Central memory CD4-positive, alpha-beta T cell (primary cell): Measurements from ENCODE around the gene EIF3D.

Experiments
- DNase-seq: peaks from one replicate; pipeline ENCODE4 v3.0.0; 2022

EIF3D gene

GRCh38 chr22:36465232-36466021 is 63.5 kb downstream of the EIF3D start:
- no peak for DNase-seq

DNA sequence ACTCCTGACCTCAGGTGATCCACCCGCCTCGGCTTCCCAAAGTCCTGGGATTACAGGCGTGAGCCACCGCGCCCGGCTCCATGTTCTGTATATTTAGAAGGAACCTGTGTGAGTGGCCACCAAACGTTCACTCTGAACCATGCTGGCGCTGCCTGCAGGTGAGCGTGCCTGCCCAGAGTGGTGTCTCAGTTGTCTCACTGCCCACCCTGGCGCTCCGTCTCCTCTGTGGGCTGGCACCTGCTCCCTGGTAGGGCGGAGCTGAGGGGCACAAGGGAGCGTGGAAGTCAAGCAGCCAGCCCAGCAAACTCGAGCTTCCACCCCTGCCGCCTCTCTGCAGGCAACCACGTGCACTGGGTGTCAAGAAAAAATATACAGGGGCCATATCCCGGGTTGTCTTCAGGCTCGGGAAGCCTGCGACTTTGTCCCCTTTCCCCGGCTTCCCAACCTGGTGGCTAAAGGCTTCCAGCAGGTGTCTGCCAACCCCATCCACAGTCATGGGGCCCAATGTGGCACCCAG is 64.2 kb downstream of the EIF3D start:
- DNase-seq: no peak

- DNase-seq: no peak
Observed at GRCh38 chr22:36463783-36464184, 65.2 kb downstream of the EIF3D start.

GRCh38 chr22:36461665-36462649 is 67.0 kb downstream of the EIF3D start:
- DNase-seq: no peak
